ENCODE data around the gene FOXN3.

GRCh38 chr14:89391123-89391522 lies 25.9 kb downstream of the FOXN3 start:
- TF ChIP-seq CTCF (IDR thresholded peaks at IDR 0.05) = no peak
- TF ChIP-seq ZFX (IDR thresholded peaks at IDR 0.05; ENCODE audit: borderline replicate concordance) = no peak

All from 22Rv1 (cell line).